GM12878 (cell line): ENCODE data around the gene PHF10. TPM values are rescaled to one million over a fixed set of nuclear protein-coding genes. Genes with fewer than 3 reads are reported as not detected.

Experiments
- ATAC-seq: fragments of 200-7000 bp; cut with Tn5 transposase; 3 replicates; pipeline ENCODE4 v1.9.1; 2020; ENCODE audit warnings: mild to moderate bottlenecking, moderate library complexity
- BruUV-seq: library from RNA; stranded (reverse); fragments of 400-500 nt; replicated peaks from 2 replicates; lab custom pipeline; 2021; lab: Mats Ljungman, UMichigan
- CTCF ChIA-PET: fragments of 300-600 bp; sonication (Branson Sonifier 250); formaldehyde crosslinking; extraction: SDS; loops from one replicate; lab custom pipeline; 2021; ENCODE audit warnings: inconsistent platforms; lab: Yijun Ruan, JAX
- POLR2A ChIA-PET: fragments of 350-600 bp; formaldehyde crosslinking; extraction: SDS; loops from one replicate; lab custom pipeline; 2021; ENCODE audit warnings: inconsistent platforms; lab: Charles Lee
- RAD21 ChIA-PET: fragments of 300-600 bp; sonication (Branson Sonifier 250); formaldehyde crosslinking; loops from one replicate; lab custom pipeline; 2023; ENCODE audit warnings: antibody characterized with exemption; ENCODE audit not compliant: unreplicated experiment; lab: Charles Lee
- SMC1A ChIA-PET: fragments of 300-600 bp; sonication (Branson Sonifier 250); formaldehyde crosslinking; loops from one replicate; lab custom pipeline; 2023; ENCODE audit not compliant: unreplicated experiment, uncharacterized antibody; lab: Charles Lee
- DNase-seq: peaks from one replicate; pipeline ENCODE4 v3.0.0-alpha.2; 2011; ENCODE audit warnings: low read depth, low spot score
- FAIRE-seq: peaks from 3 replicates; lab custom pipeline; 2011; peaks lifted over from hg19 to GRCh38; lab: Jason Lieb, UNC
- H2AFZ ChIP-seq: 2 replicates; pipeline ENCODE4 v1.6.0; 2011; ENCODE audit warnings: low read depth, low read length, control low read depth; ENCODE audit not compliant: control insufficient read depth
- H3K27ac ChIP-seq: 2 replicates; pipeline ENCODE4 v1.5.1; 2011; ENCODE audit warnings: control low read depth; ENCODE audit not compliant: control insufficient read depth, insufficient read depth
- H3K27me3 ChIP-seq, 2 experiments: replicated peaks in 1 of 2; 2 replicates each; pipeline versions ENCODE4 v1.6.0 to v1.6.1; 2011; ENCODE audit warnings: low read length in 1 of 2; ENCODE audit not compliant: control insufficient read depth in 2 of 2, insufficient read depth in 2 of 2
- H3K36me3 ChIP-seq, 2 experiments: 2 replicates each; pipeline ENCODE4 v1.5.1; 2011; ENCODE audit warnings: low read length in 1 of 2; ENCODE audit not compliant: control insufficient read depth in 2 of 2, insufficient read depth in 2 of 2
- H3K4me1 ChIP-seq: 2 replicates; pipeline ENCODE4 v1.6.1; 2011; ENCODE audit warnings: mild to moderate bottlenecking, low read length, moderate library complexity, mixed read lengths; ENCODE audit not compliant: control insufficient read depth, insufficient read depth
- H3K4me2 ChIP-seq: 2 replicates; pipeline ENCODE4 v1.6.0; 2011; ENCODE audit warnings: control low read depth; ENCODE audit not compliant: control insufficient read depth, insufficient read depth
- H3K4me3 ChIP-seq: fragments of 200-600 bp; sonication (generic); 2 replicates; pipeline ENCODE4 v1.5.1; 2016
- H3K79me2 ChIP-seq: 2 replicates; pipeline ENCODE4 v1.6.0; 2011; ENCODE audit warnings: low read length; ENCODE audit not compliant: control insufficient read depth, insufficient read depth
- H3K9ac ChIP-seq: 2 replicates; pipeline ENCODE4 v1.8.0; 2011; ENCODE audit warnings: low read length, control low read depth, mixed read lengths; ENCODE audit not compliant: control insufficient read depth, insufficient read depth
- H3K9me3 ChIP-seq: replicated peaks from 3 replicates; pipeline ENCODE4 v1.5.1; 2011; ENCODE audit warnings: mild to moderate bottlenecking, low read length; ENCODE audit not compliant: control insufficient read depth, insufficient read depth
- H4K20me1 ChIP-seq: 2 replicates; pipeline ENCODE4 v1.6.0; 2011; ENCODE audit not compliant: control insufficient read depth, insufficient read depth
- ATF3 ChIP-seq: IDR thresholded peaks from 2 replicates; pipeline ENCODE4 v1.6.1; 2011; ENCODE audit warnings: low read depth, mild to moderate bottlenecking, low read length, moderate library complexity, borderline replicate concordance; ENCODE audit errors: extremely low read depth
- BCL11A ChIP-seq: IDR thresholded peaks from 2 replicates; pipeline ENCODE4 v1.6.1; 2011; ENCODE audit warnings: low read depth, low read length
- CHD1 ChIP-seq: IDR thresholded peaks from 2 replicates; pipeline ENCODE4 v1.6.1; 2012; ENCODE audit warnings: low read depth, low read length, improper control_type of control experiment
- E2F8 ChIP-seq: fragments of 450-650 bp; IDR thresholded peaks from 2 replicates; pipeline ENCODE4 v1.6.1; 2018; ENCODE audit warnings: mild to moderate bottlenecking, low read depth, moderate library complexity; ENCODE audit not compliant: partially characterized antibody
- EED ChIP-seq: sonication (generic); IDR thresholded peaks from 2 replicates; pipeline ENCODE4 v1.6.1; 2016; ENCODE audit warnings: antibody characterized with exemption, low read depth
- ESRRA ChIP-seq: IDR thresholded peaks from 2 replicates; pipeline ENCODE4 v1.6.1; 2012; ENCODE audit warnings: mild to moderate bottlenecking, low read length, improper control_type of control experiment
- FOXM1 ChIP-seq: IDR thresholded peaks from 2 replicates; pipeline ENCODE4 v1.6.1; 2012; ENCODE audit warnings: low read depth, mild to moderate bottlenecking, inconsistent platforms, low read length, moderate library complexity
- GATAD2B ChIP-seq: fragments of 450-650 bp; conservative IDR thresholded peaks from 2 replicates; pipeline ENCODE4 v1.6.1; 2017; ENCODE audit warnings: low read depth, mild to moderate bottlenecking, moderate library complexity
- MEF2B ChIP-seq: fragments of 450-650 bp; IDR thresholded peaks from 2 replicates; pipeline ENCODE4 v1.6.1; 2018; ENCODE audit warnings: mild to moderate bottlenecking, moderate library complexity; ENCODE audit not compliant: partially characterized antibody, poor library complexity, severe bottlenecking
- MXI1 ChIP-seq: fragments of 150-350 bp; IDR thresholded peaks from 2 replicates; pipeline ENCODE4 v1.6.1; 2011; ENCODE audit warnings: low read depth, mild to moderate bottlenecking, inconsistent platforms, low read length, improper control_type of control experiment
- NFXL1 ChIP-seq: fragments of 450-650 bp; IDR thresholded peaks from 2 replicates; pipeline ENCODE4 v1.6.1; 2017; ENCODE audit warnings: antibody characterized with exemption, mild to moderate bottlenecking, borderline replicate concordance
- PAX5 ChIP-seq: IDR thresholded peaks from 2 replicates; pipeline ENCODE4 v1.6.1; 2011; ENCODE audit warnings: low read depth, low read length, borderline replicate concordance
- POLR2AphosphoS5 ChIP-seq: IDR thresholded peaks from 2 replicates; pipeline ENCODE4 v1.6.1; 2011; ENCODE audit warnings: mild to moderate bottlenecking, low read length, inconsistent platforms
- SIN3A ChIP-seq: IDR thresholded peaks from 2 replicates; pipeline ENCODE4 v1.6.1; 2012; ENCODE audit warnings: low read depth, low read length, improper control_type of control experiment
- ZNF207 ChIP-seq: fragments of 450-650 bp; IDR thresholded peaks from 2 replicates; pipeline ENCODE4 v1.6.1; 2014; ENCODE audit warnings: antibody characterized with exemption, mild to moderate bottlenecking, borderline replicate concordance
- ZNF217 ChIP-seq: fragments of 450-650 bp; IDR thresholded peaks from 2 replicates; pipeline ENCODE4 v1.6.1; 2017; ENCODE audit warnings: antibody characterized with exemption, mild to moderate bottlenecking
- WGBS: methylation state at CpG from one replicate; pipeline ENCODE4 v1.1.6; 2016; ENCODE audit warnings: low lambda C conversion rate; ENCODE audit not compliant: insufficient replicate concordance, insufficient coverage; ENCODE audit errors: missing lambda C conversion rate; 5-methylcytosine and 5-hydroxymethylcytosine counted together
- in situ Hi-C: fragments of 300-500 bp; cut with MboI; formaldehyde crosslinking; loops from 9 replicates; pipeline ENCODE4 v1.14.3; 2018; ENCODE audit warnings: mixed read lengths
- intact Hi-C: fragments of 100-400 bp; cut with micrococcal nuclease; formaldehyde crosslinking; loops from one replicate; pipeline ENCODE4 v1.14.2; 2022; ENCODE audit not compliant: unreplicated experiment
- polyA plus RNA-seq, 11 experiments: library from polyadenylated mRNA; depleted of rRNA in 4 of 11; unstranded in 6 of 11; stranded (reverse) in 5 of 11; fragments of >200 nt; fragmentation: Nextera tagmentation in 4 of 11; fragmentation: Illumina TruSeq in 1 of 11; extraction: Ambion mirVana in 4 of 11; extraction: Trizol in 1 of 11; gene quantifications; 1 replicate in 1 of 11; 2 replicates in 10 of 11; pipeline versions ENCODE4 v1.2.1 to v1.2.3, GENCODE V29; 2011 to 2016; ENCODE audit warnings: inconsistent platforms in 2 of 11, missing spikeins in 2 of 11, low read depth in 1 of 11
- total RNA-seq, 4 experiments: library from RNA; depleted of rRNA in 3 of 4; stranded (reverse); fragments of >200 nt in 3 of 4; fragmentation: Illumina TruSeq in 1 of 4; extraction: Trizol in 1 of 4; gene quantifications; 2 replicates each; pipeline versions ENCODE4 v1.2.1 to v1.2.3, GENCODE V29; 2013 to 2021
- TF ChIP-seq, protein P1 (sequence below): fragments of 450-650 bp; conservative IDR thresholded peaks from 2 replicates; pipeline ENCODE4 v1.6.1; 2017; ENCODE audit warnings: mild to moderate bottlenecking, moderate library complexity

Gene PHF10
- total and polyA plus RNA-seq, 10 of the 15 experiments (the other 5 are each of a cell fraction or from before 2014, with no cell fraction given), result 3.8 to 35.6 (median 15.8) TPM

DNA sequence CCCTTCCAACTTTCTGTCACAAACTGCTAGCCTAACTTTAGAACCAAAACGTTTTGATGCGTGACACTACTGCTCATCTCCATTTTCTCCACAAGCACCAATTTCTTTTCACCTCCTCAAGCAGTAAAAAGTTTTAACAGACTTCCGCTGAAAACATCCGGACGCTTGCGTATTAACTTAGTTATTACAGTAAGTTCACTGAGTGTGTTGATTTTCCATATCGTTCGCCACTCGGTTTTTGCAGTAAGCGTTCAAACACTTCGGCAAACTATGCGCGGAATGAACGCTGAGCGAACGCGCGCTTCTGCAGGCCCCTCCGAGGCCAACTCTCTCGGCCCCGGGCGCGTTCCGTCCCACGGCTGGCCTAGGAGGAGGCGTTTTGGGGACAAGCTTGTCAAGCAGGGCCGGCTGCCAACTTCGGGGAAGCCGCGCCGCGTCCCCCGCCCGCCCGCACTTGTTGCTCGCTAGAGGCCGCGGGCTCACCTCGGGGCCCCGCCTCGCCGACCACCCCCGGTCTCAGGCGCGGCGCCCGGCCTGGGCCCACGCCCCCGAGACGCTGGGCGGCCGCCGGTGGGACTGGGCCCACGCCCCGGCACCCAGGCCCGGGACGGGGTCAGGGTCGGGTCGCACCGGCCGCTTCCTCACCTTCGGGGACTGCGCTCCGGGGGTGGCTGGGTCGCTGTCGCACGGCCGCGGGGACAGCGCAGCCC lies 945 bp downstream of the PHF10 start:
- POLR2A ChIA-PET, result interaction anchor here (1.0 to 3.2 kb wide), 2 partner anchors 20 to 28 kb away, joined by 4 to 32 read pairs; partner anchors contain the start of genes C6orf120, DYNLT2, ERMARD and WDR27
- TF ChIP-seq CHD1 (no peak), ZNF217 (0 out of 2 replicates have a peak, but pooled peaks have one; percentile 21), EED (no peak), NFXL1 (0 out of 2 replicates have a peak, but pooled peaks have one; percentile 39), ZNF207 (no peak), GATAD2B (peak; percentile 68), ESRRA (no peak), FOXM1 (no peak), POLR2AphosphoS5 (no peak), ATF3 (no peak), E2F8 (no peak), BCL11A (no peak), MXI1 (peak; percentile 61; the same call in 1 of the 2 replicates), MEF2B (no peak), PAX5 (0 out of 2 replicates have a peak, but pooled peaks have one; percentile 3), SIN3A (0 out of 2 replicates have a peak, but pooled peaks have one; percentile 29)
- TF ChIP-seq, protein P1, sequence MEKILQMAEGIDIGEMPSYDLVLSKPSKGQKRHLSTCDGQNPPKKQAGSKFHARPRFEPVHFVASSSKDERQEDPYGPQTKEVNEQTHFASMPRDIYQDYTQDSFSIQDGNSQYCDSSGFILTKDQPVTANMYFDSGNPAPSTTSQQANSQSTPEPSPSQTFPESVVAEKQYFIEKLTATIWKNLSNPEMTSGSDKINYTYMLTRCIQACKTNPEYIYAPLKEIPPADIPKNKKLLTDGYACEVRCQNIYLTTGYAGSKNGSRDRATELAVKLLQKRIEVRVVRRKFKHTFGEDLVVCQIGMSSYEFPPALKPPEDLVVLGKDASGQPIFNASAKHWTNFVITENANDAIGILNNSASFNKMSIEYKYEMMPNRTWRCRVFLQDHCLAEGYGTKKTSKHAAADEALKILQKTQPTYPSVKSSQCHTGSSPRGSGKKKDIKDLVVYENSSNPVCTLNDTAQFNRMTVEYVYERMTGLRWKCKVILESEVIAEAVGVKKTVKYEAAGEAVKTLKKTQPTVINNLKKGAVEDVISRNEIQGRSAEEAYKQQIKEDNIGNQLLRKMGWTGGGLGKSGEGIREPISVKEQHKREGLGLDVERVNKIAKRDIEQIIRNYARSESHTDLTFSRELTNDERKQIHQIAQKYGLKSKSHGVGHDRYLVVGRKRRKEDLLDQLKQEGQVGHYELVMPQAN, result peak; percentile 77

More for the DNA sequence above, 945 bp downstream of the PHF10 start:
- H3K36me3 ChIP-seq, result no peaks in the 10 kb centered on the region; a peak in 1 of 4 replicates
- under 1% methylated on average over 64 of the region's 70 CpGs for WGBS
- H2AFZ ChIP-seq, result peak overlapping the region; percentile 55
- peak overlapping the region; percentile 76 for H3K9ac ChIP-seq
- intact Hi-C loops, result loop anchor here (10.0 kb wide), 1 partner anchor 581 kb away; the partner anchor contains the start of gene FAM120B
- CTCF ChIA-PET, result interaction anchor here (1.8 kb wide), 1 partner anchor 19 kb away, joined by 6 read pairs; no protein-coding TSS in a partner anchor
- H3K4me3 ChIP-seq, result peak overlapping the region; percentile 85
- ATAC-seq, result peak; percentile 62
- in situ Hi-C loops, result no loop called here
- DNase-seq, result no peak
- H3K27ac ChIP-seq, result peak overlapping the region; percentile 38
- no peaks in the 10 kb centered on the region for H4K20me1 ChIP-seq
- no peaks in the 10 kb centered on the region for H3K27me3 ChIP-seq
- peak overlapping the region; percentile 99 for H3K4me2 ChIP-seq
- SMC1A ChIA-PET, result interaction anchor here (0.7 to 2.5 kb wide), 4 partner anchors 13 to 27 kb away, joined by 3 to 14 read pairs (median 8); partner anchors contain the start of genes C6orf120 and WDR27
- peaks cover 5% of the 10 kb centered on the region for H3K4me1 ChIP-seq
- peaks cover 40% of the 10 kb centered on the region for H3K79me2 ChIP-seq
- no peaks in the 10 kb centered on the region for H3K9me3 ChIP-seq
- RAD21 ChIA-PET, result interaction anchor here (0.7 to 1.1 kb wide), 2 partner anchors 13 to 22 kb away, joined by 3 read pairs; partner anchors contain the start of genes C6orf120 and WDR27
- no TSS peak for BruUV-seq
- FAIRE-seq, result peak; percentile 7
